A549 treated with AZD2906 at 1 μM for 4 hours (cell line): ENCODE measurements around the gene CLINT1. TPM values are rescaled to one million over a fixed set of nuclear protein-coding genes. Genes with fewer than 3 reads are reported as not detected.

Experiments used
- total RNA-seq: library from RNA; stranded (reverse); fragments of 200-300 nt; extraction: Qiagen RNA extraction; gene quantifications from 5 replicates; pipeline ENCODE4 v1.2.3, GENCODE V29; 2022

Gene CLINT1
- total RNA-seq, result 65.4 to 78.4 TPM (median 69.9 TPM) in 5 replicates

GRCh38 chr5:157858527-157859226 is at the start of gene CLINT1:
TSS of gene CLINT1 (minus strand) at chr5:157859145. CDS start at chr5:157858970, 175 bp downstream.

GRCh38 chr5:157743163-157744050 is 115.5 kb downstream of the CLINT1 start, which contains the start of gene LSM11:
TSS of gene LSM11 (plus strand) at chr5:157743712. CDS start at chr5:157743751, 39 bp downstream.

Other genes starting within 250 kb of the CLINT1 start
- 0.03 TPM in 1 of 5 replicates, not detected in the others for gene SOX30, start 206.7 kb downstream of the CLINT1 start, total RNA-seq
- gene C5orf52, start 187.6 kb downstream of the CLINT1 start, total RNA-seq, result not detected in 5 replicates
- 21.0 to 28.7 TPM (median 25.3 TPM) in 5 replicates for gene THG1L, start 127.7 kb downstream of the CLINT1 start, total RNA-seq
- gene LSM11, start 115.4 kb downstream of the CLINT1 start, total RNA-seq, result 2.4 to 2.9 TPM (median 2.8 TPM) in 5 replicates